Smooth muscle cell (in vitro differentiated cells): ENCODE results near the gene CLTB. TPM values are rescaled to one million over a fixed set of nuclear protein-coding genes. Genes with fewer than 3 reads are reported as not detected.

ENCODE experiments used
- DNase-seq: peaks from one replicate; lab custom pipeline; 2025; ENCODE audit not compliant: unreplicated experiment; lab: John Stamatoyannopoulos, UW
- H2AFZ ChIP-seq: fragments of 200-600 bp; sonication (generic); 2 replicates; pipeline ENCODE4 v1.6.0; 2016; ENCODE audit warnings: antibody characterized with exemption, low read depth, mild to moderate bottlenecking
- H3F3A ChIP-seq: fragments of 200-600 bp; sonication (generic); 2 replicates; pipeline ENCODE4 v1.6.0; 2017; ENCODE audit warnings: antibody characterized with exemption, low read depth
- H3K27ac ChIP-seq: fragments of 200-600 bp; sonication (generic); 2 replicates; pipeline ENCODE4 v1.5.1; 2016; ENCODE audit warnings: low read depth, mild to moderate bottlenecking
- H3K27me3 ChIP-seq: fragments of 200-600 bp; sonication (generic); 2 replicates; pipeline ENCODE4 v1.6.1; 2016; ENCODE audit warnings: low read depth, mild to moderate bottlenecking
- H3K36me3 ChIP-seq: fragments of 200-600 bp; sonication (generic); 2 replicates; pipeline ENCODE4 v1.5.1; 2016; ENCODE audit warnings: low read depth
- H3K4me1 ChIP-seq: fragments of 200-600 bp; sonication (generic); 2 replicates; pipeline ENCODE4 v1.5.1; 2016; ENCODE audit warnings: low read depth
- H3K4me2 ChIP-seq: fragments of 200-600 bp; sonication (generic); 2 replicates; pipeline ENCODE4 v1.6.0; 2016; ENCODE audit warnings: mild to moderate bottlenecking
- H3K4me3 ChIP-seq: fragments of 200-600 bp; sonication (generic); 2 replicates; pipeline ENCODE4 v1.5.1; 2016; ENCODE audit warnings: mild to moderate bottlenecking
- H3K79me2 ChIP-seq: fragments of 200-600 bp; sonication (generic); 2 replicates; pipeline ENCODE4 v1.6.0; 2016; ENCODE audit warnings: low read depth, mild to moderate bottlenecking
- H3K9ac ChIP-seq: fragments of 200-600 bp; sonication (generic); 2 replicates; pipeline ENCODE4 v1.6.0; 2016; ENCODE audit warnings: low read depth
- H3K9me3 ChIP-seq: fragments of 200-600 bp; sonication (generic); replicated peaks from 2 replicates; pipeline ENCODE4 v1.5.1; 2016; ENCODE audit warnings: low read depth
- H4K20me1 ChIP-seq: fragments of 200-600 bp; sonication (generic); 2 replicates; pipeline ENCODE4 v1.6.0; 2016; ENCODE audit warnings: low read depth
- WGBS: methylation state at CpG from one replicate; pipeline ENCODE4 v1.1.7; 2016; ENCODE audit warnings: low lambda C conversion rate; 5-methylcytosine and 5-hydroxymethylcytosine counted together
- polyA plus RNA-seq: library from polyadenylated mRNA; unstranded; fragments of >200 nt; fragmentation: Nextera tagmentation; extraction: Ambion mirVana; gene quantifications from 2 replicates; pipeline ENCODE4 v1.2.1, GENCODE V29; 2016
- total RNA-seq: library from RNA; depleted of rRNA; stranded (reverse); fragments of >200 nt; gene quantifications from 2 replicates; pipeline ENCODE4 v1.2.3, GENCODE V29; 2014
- TF ChIP-seq, protein P1 (sequence below): fragments of 200-600 bp; sonication (generic); IDR thresholded peaks from 2 replicates; pipeline ENCODE4 v1.5.1; 2017; ENCODE audit warnings: borderline replicate concordance, mild to moderate bottlenecking, antibody characterized with exemption; ENCODE audit not compliant: insufficient read depth, poor library complexity, severe bottlenecking

Gene CLTB
- total and polyA plus RNA-seq, 2 experiments from 2014 or later = 107 to 125 TPM

DNA sequence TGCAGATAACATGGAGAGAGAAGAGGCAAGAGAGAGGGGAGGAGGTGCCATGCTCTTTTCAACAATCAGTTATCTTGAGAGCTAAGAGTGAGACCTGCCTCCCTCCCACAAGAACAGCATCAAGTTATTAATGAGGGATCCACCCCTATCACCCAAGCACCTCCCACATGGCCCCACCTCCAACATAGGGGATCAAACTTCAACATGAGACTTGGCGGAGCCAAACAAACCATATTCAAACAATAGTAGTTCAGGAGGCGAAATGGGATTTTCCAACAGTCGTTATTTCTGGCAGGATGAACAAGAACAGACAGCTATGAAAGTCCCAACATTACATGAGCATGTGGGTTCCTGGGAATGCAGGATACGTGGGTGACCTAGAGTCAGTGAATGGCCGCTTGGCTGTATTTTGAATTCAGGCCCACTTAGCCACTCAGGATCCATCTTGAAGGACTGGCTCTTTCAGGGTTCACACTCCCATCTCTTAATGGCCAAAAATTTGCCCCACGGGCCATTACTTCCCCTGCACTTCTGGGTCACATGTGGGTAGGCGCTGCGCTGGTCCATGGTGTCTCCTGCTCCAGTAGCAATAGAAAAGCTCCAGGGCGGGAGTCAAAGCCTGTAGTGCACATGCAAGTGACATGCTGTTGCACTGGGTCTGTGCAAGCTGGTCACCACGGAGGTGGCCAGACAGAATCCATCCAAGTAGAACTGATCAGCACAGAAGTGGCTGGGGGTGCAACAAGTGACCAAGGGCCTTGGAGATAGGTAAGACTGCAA, 24.8 kb upstream of the CLTB start:
- peaks cover 3% of the 10 kb centered on the region for H3K27me3 ChIP-seq
- no peaks in the 10 kb centered on the region for H4K20me1 ChIP-seq
- H3K79me2 ChIP-seq = no peaks in the 10 kb centered on the region
- no peak overlapping the region for H3K4me3 ChIP-seq
- no peaks in the 10 kb centered on the region for H3K36me3 ChIP-seq
- peaks cover 9% of the 10 kb centered on the region for H3K4me1 ChIP-seq
- H2AFZ ChIP-seq = no peak overlapping the region
- WGBS = 83% methylated on average over 10 of the region's 10 CpGs
- H3F3A ChIP-seq = no peaks in the 10 kb centered on the region
- DNase-seq = no peak
- H3K9ac ChIP-seq = no peak overlapping the region
- no peak overlapping the region for H3K4me2 ChIP-seq
- TF ChIP-seq, protein P1, sequence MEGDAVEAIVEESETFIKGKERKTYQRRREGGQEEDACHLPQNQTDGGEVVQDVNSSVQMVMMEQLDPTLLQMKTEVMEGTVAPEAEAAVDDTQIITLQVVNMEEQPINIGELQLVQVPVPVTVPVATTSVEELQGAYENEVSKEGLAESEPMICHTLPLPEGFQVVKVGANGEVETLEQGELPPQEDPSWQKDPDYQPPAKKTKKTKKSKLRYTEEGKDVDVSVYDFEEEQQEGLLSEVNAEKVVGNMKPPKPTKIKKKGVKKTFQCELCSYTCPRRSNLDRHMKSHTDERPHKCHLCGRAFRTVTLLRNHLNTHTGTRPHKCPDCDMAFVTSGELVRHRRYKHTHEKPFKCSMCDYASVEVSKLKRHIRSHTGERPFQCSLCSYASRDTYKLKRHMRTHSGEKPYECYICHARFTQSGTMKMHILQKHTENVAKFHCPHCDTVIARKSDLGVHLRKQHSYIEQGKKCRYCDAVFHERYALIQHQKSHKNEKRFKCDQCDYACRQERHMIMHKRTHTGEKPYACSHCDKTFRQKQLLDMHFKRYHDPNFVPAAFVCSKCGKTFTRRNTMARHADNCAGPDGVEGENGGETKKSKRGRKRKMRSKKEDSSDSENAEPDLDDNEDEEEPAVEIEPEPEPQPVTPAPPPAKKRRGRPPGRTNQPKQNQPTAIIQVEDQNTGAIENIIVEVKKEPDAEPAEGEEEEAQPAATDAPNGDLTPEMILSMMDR = no peak
- H3K27ac ChIP-seq = no peak overlapping the region
- H3K9me3 ChIP-seq = no peaks in the 10 kb centered on the region

DNA sequence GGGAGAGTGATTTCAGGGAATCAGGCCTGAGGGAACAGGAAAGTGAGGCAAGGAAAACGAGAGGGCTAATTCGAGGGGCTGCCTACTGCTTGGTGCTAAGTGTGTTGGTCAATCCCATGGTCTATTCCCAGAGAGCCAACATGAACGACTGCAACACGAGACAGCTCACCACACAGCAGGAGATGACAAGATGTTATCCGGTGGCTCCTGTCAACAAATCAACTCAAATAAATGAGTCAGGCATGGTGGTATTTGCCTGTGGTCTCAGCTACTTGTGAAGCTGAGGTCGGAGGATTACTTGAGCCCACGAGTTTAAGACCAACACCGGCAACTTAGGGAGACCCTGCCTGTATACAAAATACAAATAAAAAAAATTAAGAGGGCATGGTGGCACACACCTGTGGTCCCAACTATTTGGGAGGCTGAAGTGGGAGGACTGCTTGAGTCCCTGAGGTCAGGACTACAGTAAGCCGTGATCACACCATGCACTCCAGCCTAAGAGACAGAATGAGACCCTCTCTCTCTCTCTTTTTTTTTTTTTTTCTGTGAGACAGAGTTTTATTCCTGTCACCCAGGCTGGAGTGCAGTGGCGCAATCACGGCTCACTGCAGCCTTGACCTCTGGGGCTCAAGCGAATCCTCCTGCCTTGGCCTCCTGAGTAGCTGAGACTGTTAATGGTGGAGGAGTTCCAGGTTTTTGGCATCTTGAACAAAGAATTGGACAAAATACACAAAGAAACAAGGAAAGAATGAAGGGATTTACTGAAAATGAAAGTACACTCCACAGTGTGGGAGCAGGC, 22.8 kb upstream of the CLTB start:
- Histone ChIP-seq H3F3A (no peaks in the 10 kb centered on the region), H4K20me1 (no peaks in the 10 kb centered on the region), H3K27ac (no peak overlapping the region), H3K36me3 (no peaks in the 10 kb centered on the region), H3K9ac (no peak overlapping the region), H3K79me2 (no peaks in the 10 kb centered on the region), H3K27me3 (peaks cover 3% of the 10 kb centered on the region), H3K4me2 (no peak overlapping the region), H2AFZ (no peak overlapping the region), H3K4me3 (no peak overlapping the region), H3K9me3 (no peaks in the 10 kb centered on the region), H3K4me1 (peaks cover 9% of the 10 kb centered on the region)
- DNase-seq = no peak
- WGBS = 47% methylated on average over 12 of the region's 12 CpGs
- TF ChIP-seq, protein P1 = no peak

DNA sequence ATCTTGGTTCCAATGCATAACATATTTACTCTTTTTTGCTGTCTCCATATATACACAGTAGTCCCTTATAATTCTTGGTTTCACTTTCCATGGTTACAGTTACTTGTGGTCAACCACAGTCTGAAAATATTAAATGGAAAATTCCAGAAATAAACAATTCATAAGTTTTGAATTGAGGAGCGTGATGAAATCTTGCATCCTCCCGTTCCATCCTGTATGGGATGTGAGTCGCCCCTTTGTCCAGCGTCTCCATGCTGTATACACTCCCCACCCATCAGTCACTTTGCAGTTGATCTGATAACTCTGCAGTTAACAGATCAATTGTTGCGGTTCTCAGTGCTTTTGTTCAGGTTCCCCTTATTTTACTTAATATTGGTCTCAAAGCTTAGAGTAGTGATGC, 20.3 kb upstream of the CLTB start:
- H3K9me3 ChIP-seq = no peaks in the 10 kb centered on the region
- H3K36me3 ChIP-seq = no peaks in the 10 kb centered on the region
- H3K79me2 ChIP-seq = no peaks in the 10 kb centered on the region
- no peak for DNase-seq
- no peak overlapping the region for H3K27ac ChIP-seq
- H2AFZ ChIP-seq = no peak overlapping the region
- 72% methylated on average over 5 of the region's 5 CpGs for WGBS
- H3K4me2 ChIP-seq = no peak overlapping the region
- H3K4me1 ChIP-seq = peaks cover under 1% of the 10 kb centered on the region
- no peaks in the 10 kb centered on the region for H4K20me1 ChIP-seq
- H3K27me3 ChIP-seq = peaks cover 4% of the 10 kb centered on the region
- H3K4me3 ChIP-seq = no peak overlapping the region
- TF ChIP-seq, protein P1 = no peak
- H3F3A ChIP-seq = no peaks in the 10 kb centered on the region
- no peak overlapping the region for H3K9ac ChIP-seq
